Natural killer cell (primary cell): ENCODE results near the gene GPC5. TPM values are rescaled to one million over a fixed set of nuclear protein-coding genes. Genes with fewer than 3 reads are reported as not detected.

Source experiments
- ATAC-seq, 3 donors: fragments of 150-1000 bp in 2 of 3; fragments of 200-7000 bp in 1 of 3; cut with Tn5 transposase; 1 replicate in 1 of 3; 2 replicates in 2 of 3; pipeline ENCODE4 v1.10.0; 2021; ENCODE audit warnings: mild to moderate bottlenecking in 2 of 3, moderate library complexity in 2 of 3
- DNase-seq, 2 donors: peaks; one replicate each; pipeline versions ENCODE4 v3.0.0 to v3.0.0-alpha.2; 2013 to 2021; ENCODE audit warnings: mixed read lengths in 1 of 2
- H3K27ac ChIP-seq: one replicate; pipeline ENCODE4 v1.5.1; 2013; ENCODE audit warnings: mild to moderate bottlenecking, low read length
- H3K27me3 ChIP-seq: one replicate; pipeline ENCODE4 v1.6.1; 2013; ENCODE audit warnings: low read length; ENCODE audit not compliant: control insufficient read depth, insufficient read depth
- H3K36me3 ChIP-seq: one replicate; pipeline ENCODE4 v1.6.1; 2013; ENCODE audit warnings: low read length; ENCODE audit not compliant: control insufficient read depth, insufficient read depth
- H3K4me1 ChIP-seq: one replicate; pipeline ENCODE4 v1.6.1; 2013; ENCODE audit warnings: low read length; ENCODE audit not compliant: control insufficient read depth, insufficient read depth
- H3K4me3 ChIP-seq: one replicate; pipeline ENCODE4 v1.5.1; 2013; ENCODE audit warnings: low read length
- H3K9me3 ChIP-seq: one replicate; pipeline ENCODE4 v1.6.1; 2013; ENCODE audit warnings: low read length; ENCODE audit not compliant: control insufficient read depth, insufficient read depth
- H3K27ac Mint-ChIP-seq, 2 donors: one replicate each; pipeline ENCODE4 v1.8.0; 2022; ENCODE audit warnings: mild to moderate bottlenecking in 2 of 2, mixed read lengths in 2 of 2, moderate library complexity in 1 of 2
- H3K27me3 Mint-ChIP-seq, 2 donors: one replicate each; pipeline ENCODE4 v1.8.0; 2022; ENCODE audit warnings: low read depth in 2 of 2, mixed read lengths in 2 of 2
- H3K36me3 Mint-ChIP-seq: one replicate; pipeline ENCODE4 v1.8.0; 2022; ENCODE audit warnings: mixed read lengths
- H3K4me1 Mint-ChIP-seq, 2 donors: one replicate each; pipeline ENCODE4 v1.8.0; 2022; ENCODE audit warnings: mixed read lengths in 2 of 2
- H3K4me3 Mint-ChIP-seq: one replicate; pipeline ENCODE4 v1.8.0; 2022; ENCODE audit warnings: mild to moderate bottlenecking, moderate library complexity, mixed read lengths
- H3K9me3 Mint-ChIP-seq, 2 donors: one replicate each; pipeline ENCODE4 v1.8.0; 2022; ENCODE audit warnings: mixed read lengths in 2 of 2
- WGBS: methylation state at CpG from one replicate; pipeline ENCODE4 v1.1.7; 2013; ENCODE audit warnings: missing lambda C conversion rate; ENCODE audit not compliant: insufficient coverage; 5-methylcytosine and 5-hydroxymethylcytosine counted together
- intact Hi-C: fragments of 100-400 bp; cut with micrococcal nuclease; formaldehyde crosslinking; loops from one replicate; pipeline ENCODE4 v1.14.2; 2022
- total RNA-seq, 4 donors: library from RNA; stranded (reverse); fragments of 120-200 nt in 1 of 4; gene quantifications; one replicate each; pipeline versions ENCODE4 v1.2.3 to v1.2.4, GENCODE V29; 2013 to 2022
- TF ChIP-seq, protein P1 (sequence below): fragments of 200-600 bp; IDR thresholded peaks from one replicate; pipeline ENCODE4 v1.8.0; 2022; ENCODE audit warnings: antibody characterized with exemption

GPC5 gene
- total RNA-seq, 3 donors from 2014 or later (not counting 1 experiment from before 2014, with no cell fraction given), result not detected

GRCh38 chr13:91572439-91572838 is 174.0 kb downstream of the GPC5 start:
- Mint-ChIP-seq H3K4me1 (no peaks in the 10 kb centered on the region), H3K36me3 (no peaks in the 10 kb centered on the region), H3K4me3 (no peak overlapping the region), H3K27me3 (no peaks in the 10 kb centered on the region), H3K27ac (no peak overlapping the region), H3K9me3 (peaks cover 6 to 8% of the 10 kb centered on the region in 2 donors)
- 65% methylated on average over 1 of the region's 1 CpG for WGBS
- DNase-seq, result no peak
- Histone ChIP-seq H3K27me3 (no peaks in the 10 kb centered on the region), H3K4me3 (no peak overlapping the region), H3K27ac (no peak overlapping the region), H3K9me3 (no peaks in the 10 kb centered on the region), H3K4me1 (no peaks in the 10 kb centered on the region), H3K36me3 (no peaks in the 10 kb centered on the region)
- ATAC-seq, result no peak
- intact Hi-C loops, result no loop called here
- TF ChIP-seq, protein P1, sequence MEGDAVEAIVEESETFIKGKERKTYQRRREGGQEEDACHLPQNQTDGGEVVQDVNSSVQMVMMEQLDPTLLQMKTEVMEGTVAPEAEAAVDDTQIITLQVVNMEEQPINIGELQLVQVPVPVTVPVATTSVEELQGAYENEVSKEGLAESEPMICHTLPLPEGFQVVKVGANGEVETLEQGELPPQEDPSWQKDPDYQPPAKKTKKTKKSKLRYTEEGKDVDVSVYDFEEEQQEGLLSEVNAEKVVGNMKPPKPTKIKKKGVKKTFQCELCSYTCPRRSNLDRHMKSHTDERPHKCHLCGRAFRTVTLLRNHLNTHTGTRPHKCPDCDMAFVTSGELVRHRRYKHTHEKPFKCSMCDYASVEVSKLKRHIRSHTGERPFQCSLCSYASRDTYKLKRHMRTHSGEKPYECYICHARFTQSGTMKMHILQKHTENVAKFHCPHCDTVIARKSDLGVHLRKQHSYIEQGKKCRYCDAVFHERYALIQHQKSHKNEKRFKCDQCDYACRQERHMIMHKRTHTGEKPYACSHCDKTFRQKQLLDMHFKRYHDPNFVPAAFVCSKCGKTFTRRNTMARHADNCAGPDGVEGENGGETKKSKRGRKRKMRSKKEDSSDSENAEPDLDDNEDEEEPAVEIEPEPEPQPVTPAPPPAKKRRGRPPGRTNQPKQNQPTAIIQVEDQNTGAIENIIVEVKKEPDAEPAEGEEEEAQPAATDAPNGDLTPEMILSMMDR, result no peak

DNA sequence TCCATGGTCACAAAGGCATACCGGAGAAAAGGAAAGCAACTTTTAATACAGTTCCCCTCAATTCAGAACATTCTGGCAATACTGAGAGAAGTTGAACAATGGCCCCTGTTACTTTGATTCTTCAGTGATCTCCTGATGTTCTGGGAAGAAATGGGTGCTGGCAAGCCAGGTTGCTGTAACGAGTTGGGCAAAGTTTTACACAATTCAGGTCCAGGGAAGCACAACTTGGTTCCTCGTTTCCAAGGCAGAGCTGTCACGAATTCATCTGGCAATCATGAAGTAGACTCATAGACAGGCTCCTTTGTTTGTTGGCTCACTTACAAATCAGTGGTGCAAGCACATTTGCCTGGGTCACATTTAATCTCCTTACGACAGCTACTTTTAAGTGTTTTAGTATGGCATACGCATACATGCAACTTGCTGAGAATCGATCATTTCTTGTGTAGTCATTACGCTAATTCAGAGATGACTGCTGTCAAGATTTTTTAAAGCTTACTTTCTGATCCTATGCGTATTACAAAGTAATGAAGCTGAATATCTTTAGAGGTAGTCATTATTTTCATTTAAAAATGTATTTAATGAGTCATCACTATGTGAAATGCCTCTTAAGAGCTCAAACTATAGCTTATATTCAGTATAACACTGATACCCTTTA is 174.7 kb downstream of the GPC5 start:
- Histone ChIP-seq H3K4me3 (no peak overlapping the region), H3K36me3 (no peaks in the 10 kb centered on the region), H3K4me1 (no peaks in the 10 kb centered on the region), H3K9me3 (no peaks in the 10 kb centered on the region), H3K27me3 (no peaks in the 10 kb centered on the region), H3K27ac (no peak overlapping the region)
- ATAC-seq (no peak), DNase-seq (no peak)
- Mint-ChIP-seq H3K4me3 (no peak overlapping the region), H3K27ac (no peak overlapping the region), H3K4me1 (no peaks in the 10 kb centered on the region), H3K36me3 (no peaks in the 10 kb centered on the region), H3K9me3 (peaks cover 6 to 9% of the 10 kb centered on the region in 2 donors), H3K27me3 (no peaks in the 10 kb centered on the region)
- WGBS, result 88% methylated on average over 8 of the region's 9 CpGs
- TF ChIP-seq, protein P1, result no peak
- intact Hi-C loops, result no loop called here

GRCh38 chr13:91574766-91575165 is 176.3 kb downstream of the GPC5 start:
- ATAC-seq (no peak), DNase-seq (no peak)
- no peak overlapping the region for H3K27ac Mint-ChIP-seq
- Histone ChIP-seq H3K9me3 (peaks cover 7% of the 10 kb centered on the region), H3K27me3 (no peaks in the 10 kb centered on the region), H3K4me1 (no peaks in the 10 kb centered on the region), H3K27ac (no peak overlapping the region), H3K36me3 (no peaks in the 10 kb centered on the region), H3K4me3 (no peak overlapping the region)
- no peak overlapping the region for H3K4me3 Mint-ChIP-seq
- TF ChIP-seq, protein P1, result no peak
- H3K4me1 Mint-ChIP-seq, result no peaks in the 10 kb centered on the region
- no peaks in the 10 kb centered on the region for H3K27me3 Mint-ChIP-seq
- 100% methylated on average over 1 of the region's 1 CpG for WGBS
- H3K36me3 Mint-ChIP-seq, result no peaks in the 10 kb centered on the region
- H3K9me3 Mint-ChIP-seq, result peaks cover 9 to 10% of the 10 kb centered on the region in 2 donors
- intact Hi-C loops, result no loop called here

GRCh38 chr13:91576590-91576989 is 178.2 kb downstream of the GPC5 start:
- Histone ChIP-seq H3K4me3 (no peak overlapping the region), H3K27ac (no peak overlapping the region), H3K9me3 (peaks cover 7% of the 10 kb centered on the region), H3K27me3 (no peaks in the 10 kb centered on the region), H3K36me3 (no peaks in the 10 kb centered on the region), H3K4me1 (no peaks in the 10 kb centered on the region)
- Mint-ChIP-seq H3K4me3 (no peak overlapping the region), H3K27ac (no peak overlapping the region), H3K27me3 (no peaks in the 10 kb centered on the region), H3K9me3 (peaks cover 13 to 16% of the 10 kb centered on the region in 2 donors), H3K36me3 (no peaks in the 10 kb centered on the region), H3K4me1 (no peaks in the 10 kb centered on the region)
- intact Hi-C loops, result no loop called here
- WGBS, result 91% methylated on average over 2 of the region's 2 CpGs
- no peak for ATAC-seq
- TF ChIP-seq, protein P1, result no peak
- DNase-seq, result no peak
